Measurements from ENCODE around the gene GXYLT2.

- TF ChIP-seq, protein P1, sequence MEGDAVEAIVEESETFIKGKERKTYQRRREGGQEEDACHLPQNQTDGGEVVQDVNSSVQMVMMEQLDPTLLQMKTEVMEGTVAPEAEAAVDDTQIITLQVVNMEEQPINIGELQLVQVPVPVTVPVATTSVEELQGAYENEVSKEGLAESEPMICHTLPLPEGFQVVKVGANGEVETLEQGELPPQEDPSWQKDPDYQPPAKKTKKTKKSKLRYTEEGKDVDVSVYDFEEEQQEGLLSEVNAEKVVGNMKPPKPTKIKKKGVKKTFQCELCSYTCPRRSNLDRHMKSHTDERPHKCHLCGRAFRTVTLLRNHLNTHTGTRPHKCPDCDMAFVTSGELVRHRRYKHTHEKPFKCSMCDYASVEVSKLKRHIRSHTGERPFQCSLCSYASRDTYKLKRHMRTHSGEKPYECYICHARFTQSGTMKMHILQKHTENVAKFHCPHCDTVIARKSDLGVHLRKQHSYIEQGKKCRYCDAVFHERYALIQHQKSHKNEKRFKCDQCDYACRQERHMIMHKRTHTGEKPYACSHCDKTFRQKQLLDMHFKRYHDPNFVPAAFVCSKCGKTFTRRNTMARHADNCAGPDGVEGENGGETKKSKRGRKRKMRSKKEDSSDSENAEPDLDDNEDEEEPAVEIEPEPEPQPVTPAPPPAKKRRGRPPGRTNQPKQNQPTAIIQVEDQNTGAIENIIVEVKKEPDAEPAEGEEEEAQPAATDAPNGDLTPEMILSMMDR (IDR thresholded peaks at IDR 0.05): no peak
- TF ChIP-seq EP300 (IDR thresholded peaks at IDR 0.05) (no peak), POLR2A (IDR thresholded peaks at IDR 0.05) (no peak), POLR2AphosphoS5 (IDR thresholded peaks at IDR 0.05) (no peak)
Measured at GRCh38 chr3:72991522-72991921, 103.7 kb downstream of the GXYLT2 start.
